GM23338 (cell line): ENCODE data around the gene IL19.

Experiments used
- CTCF ChIP-seq, 2 experiments: fragments of 200-600 bp in 1 of 2; sonication (generic) in 1 of 2; conservative IDR thresholded peaks; 2 replicates each; pipeline versions ENCODE4 v1.5.1 to v1.6.1; 2016 to 2017; ENCODE audit warnings: antibody characterized with exemption in 2 of 2, low read depth in 2 of 2, mild to moderate bottlenecking in 2 of 2, moderate library complexity in 1 of 2
- EZH2 ChIP-seq: fragments of 200-600 bp; sonication (generic); IDR thresholded peaks from one replicate; pipeline ENCODE4 v1.8.0; 2017; ENCODE audit warnings: antibody characterized with exemption, mild to moderate bottlenecking, low read depth; ENCODE audit not compliant: unreplicated experiment
- EZH2phosphoT487 ChIP-seq: fragments of 200-600 bp; sonication (generic); IDR thresholded peaks from one replicate; pipeline ENCODE4 v1.8.1; 2018; ENCODE audit warnings: antibody characterized with exemption; ENCODE audit not compliant: unreplicated experiment
- JUNB ChIP-seq: IDR thresholded peaks from one replicate; pipeline ENCODE4 v1.6.1; 2016; ENCODE audit warnings: antibody characterized with exemption; ENCODE audit not compliant: unreplicated experiment
- NANOG ChIP-seq: IDR thresholded peaks from 2 replicates; pipeline ENCODE4 v1.6.1; 2016; ENCODE audit warnings: antibody characterized with exemption, borderline replicate concordance
- POLR2AphosphoS5 ChIP-seq: IDR thresholded peaks from 2 replicates; pipeline ENCODE4 v1.6.1; 2016; ENCODE audit warnings: antibody characterized with exemption, low read depth
- REST ChIP-seq: IDR thresholded peaks from one replicate; pipeline ENCODE4 v1.6.1; 2018; ENCODE audit warnings: antibody characterized with exemption; ENCODE audit not compliant: unreplicated experiment
- STAT1 ChIP-seq: IDR thresholded peaks from one replicate; pipeline ENCODE4 v1.6.1; 2016; ENCODE audit warnings: antibody characterized with exemption; ENCODE audit not compliant: unreplicated experiment
- TF ChIP-seq, protein P1 (sequence below): IDR thresholded peaks from 2 replicates; pipeline ENCODE4 v1.6.1; 2016; ENCODE audit warnings: antibody characterized with exemption

- TF ChIP-seq POLR2AphosphoS5 (no peak), EZH2 (no peak), REST (no peak), CTCF (conservative IDR thresholded peaks at IDR 0.05; ENCODE audit: low read depth in 2 of 2) (no peak), JUNB (no peak), NANOG (no peak), EZH2phosphoT487 (no peak), STAT1 (no peak)
- TF ChIP-seq, protein P1, sequence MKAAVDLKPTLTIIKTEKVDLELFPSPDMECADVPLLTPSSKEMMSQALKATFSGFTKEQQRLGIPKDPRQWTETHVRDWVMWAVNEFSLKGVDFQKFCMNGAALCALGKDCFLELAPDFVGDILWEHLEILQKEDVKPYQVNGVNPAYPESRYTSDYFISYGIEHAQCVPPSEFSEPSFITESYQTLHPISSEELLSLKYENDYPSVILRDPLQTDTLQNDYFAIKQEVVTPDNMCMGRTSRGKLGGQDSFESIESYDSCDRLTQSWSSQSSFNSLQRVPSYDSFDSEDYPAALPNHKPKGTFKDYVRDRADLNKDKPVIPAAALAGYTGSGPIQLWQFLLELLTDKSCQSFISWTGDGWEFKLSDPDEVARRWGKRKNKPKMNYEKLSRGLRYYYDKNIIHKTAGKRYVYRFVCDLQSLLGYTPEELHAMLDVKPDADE, result no peak
Measured at GRCh38 chr1:206772243-206772937, 1.8 kb downstream of the IL19 start, which contains the start of gene IL10.
